HPDE6-E6E7 (cell line): ENCODE results near the gene PRKCE.

Source experiments
- DNase-seq: peaks from one replicate; pipeline ENCODE4 v3.0.0; 2011; ENCODE audit warnings: missing footprints; ENCODE audit errors: extremely low spot score

PRKCE gene

GRCh38 chr2:45859682-45860081 is 208.2 kb downstream of the PRKCE start:
- DNase-seq, result no peak

- DNase-seq, result no peak
Measured at GRCh38 chr2:45860136-45861121, 209.0 kb downstream of the PRKCE start.

GRCh38 chr2:45862843-45863242 is 211.4 kb downstream of the PRKCE start:
- no peak for DNase-seq

GRCh38 chr2:45864121-45864520 is 212.6 kb downstream of the PRKCE start:
- DNase-seq, result no peak

GRCh38 chr2:45867349-45867748 is 215.9 kb downstream of the PRKCE start:
- DNase-seq, result no peak

GRCh38 chr2:45867800-45868199 is 216.3 kb downstream of the PRKCE start:
- DNase-seq, result no peak

- no peak for DNase-seq
Measured at GRCh38 chr2:45869165-45869501, 217.7 kb downstream of the PRKCE start.

- no peak for DNase-seq
Measured at GRCh38 chr2:45871025-45871424, 219.6 kb downstream of the PRKCE start.

- DNase-seq, result no peak
Measured at GRCh38 chr2:45871541-45871940, 220.1 kb downstream of the PRKCE start.

- DNase-seq, result no peak
Measured at GRCh38 chr2:45872211-45872610, 220.7 kb downstream of the PRKCE start.

GRCh38 chr2:45874344-45874743 is 222.9 kb downstream of the PRKCE start:
- no peak for DNase-seq

- no peak for DNase-seq
Measured at GRCh38 chr2:45876611-45877010, 225.1 kb downstream of the PRKCE start.

GRCh38 chr2:45879406-45879805 is 227.9 kb downstream of the PRKCE start:
- no peak for DNase-seq

- DNase-seq, result no peak
Measured at GRCh38 chr2:45879936-45880335, 228.5 kb downstream of the PRKCE start.

GRCh38 chr2:45881970-45882581 is 230.6 kb downstream of the PRKCE start:
- no peak for DNase-seq

- no peak for DNase-seq
Measured at GRCh38 chr2:45882707-45883602, 231.5 kb downstream of the PRKCE start.

GRCh38 chr2:45883603-45884000 is 232.1 kb downstream of the PRKCE start:
- DNase-seq, result no peak

- DNase-seq, result no peak
Measured at GRCh38 chr2:45884126-45884525, 232.7 kb downstream of the PRKCE start.

GRCh38 chr2:45885171-45885621 is 233.7 kb downstream of the PRKCE start:
- DNase-seq, result no peak

GRCh38 chr2:45886171-45886663 is 234.7 kb downstream of the PRKCE start:
- DNase-seq, result no peak

GRCh38 chr2:45888167-45888566 is 236.7 kb downstream of the PRKCE start:
- no peak for DNase-seq

- DNase-seq, result no peak
Measured at GRCh38 chr2:45888641-45889040, 237.2 kb downstream of the PRKCE start.
